Choroid plexus epithelial cell (primary cell): Measurements from ENCODE around the gene NAPA.
A peak's percentile ranks its signal among the peaks of the same experiment; 100 is the strongest.

Experiments used
- DNase-seq: peaks from one replicate; pipeline ENCODE4 v3.0.0-alpha.2; 2010; ENCODE audit warnings: low read depth
- H3K4me3 ChIP-seq: 2 replicates; pipeline ENCODE4 v1.5.1; 2011; ENCODE audit warnings: low read depth, mild to moderate bottlenecking, control low read depth, low read length, moderate library complexity
- CTCF ChIP-seq: conservative IDR thresholded peaks from 2 replicates; pipeline ENCODE4 v1.5.1; 2011; ENCODE audit warnings: low read depth, mild to moderate bottlenecking, control low read depth, inconsistent platforms, low read length, moderate library complexity

Gene NAPA

DNA sequence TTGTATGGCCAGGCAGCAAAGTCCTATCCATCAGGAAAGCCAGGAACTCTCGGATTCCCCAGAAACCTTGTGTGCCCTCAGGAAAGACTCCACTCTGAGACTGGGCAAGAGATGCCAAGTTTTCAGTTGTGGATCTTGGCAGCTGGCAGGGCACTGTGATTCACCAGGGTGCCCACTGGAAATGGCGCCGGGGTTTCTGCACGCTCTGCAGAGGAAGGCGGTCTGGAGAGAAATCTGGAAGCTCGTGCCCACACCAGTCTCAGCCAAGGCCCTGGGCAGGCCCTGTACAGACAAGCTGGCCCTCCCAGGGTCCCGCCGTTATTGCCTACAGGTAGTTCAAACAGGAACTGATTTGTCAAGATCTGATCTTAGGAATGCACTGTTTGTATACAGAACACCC is 4.9 kb downstream of the NAPA start:
- DNase-seq = no peak
- H3K4me3 ChIP-seq = no peak overlapping the region
- TF ChIP-seq CTCF = no peak

GRCh38 chr19:47509170-47509847 is 5.6 kb downstream of the NAPA start:
- no peak for DNase-seq
- H3K4me3 ChIP-seq = no peak overlapping the region
- no peak for TF ChIP-seq CTCF

DNA sequence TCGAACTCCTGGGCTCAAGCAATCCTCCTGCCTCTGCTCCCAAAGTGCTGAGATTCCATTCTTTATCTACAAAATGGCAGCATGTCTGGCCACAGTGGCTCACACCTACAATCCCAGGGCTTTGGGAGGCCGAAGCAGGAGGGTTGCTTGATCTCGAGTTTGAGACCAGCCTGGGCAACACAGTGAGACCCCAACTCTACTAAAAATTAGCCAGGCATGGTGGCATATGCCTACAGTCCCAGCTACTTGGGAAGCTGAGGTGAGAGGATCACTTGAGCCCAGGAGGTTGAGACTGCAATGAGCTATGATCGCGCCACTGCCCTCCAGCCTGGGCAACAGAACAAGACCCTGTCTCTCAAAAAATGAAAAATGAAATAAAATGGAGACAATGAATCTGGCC is 6.1 kb downstream of the NAPA start:
- DNase-seq = no peak
- no peak overlapping the region for H3K4me3 ChIP-seq
- no peak for TF ChIP-seq CTCF

DNA sequence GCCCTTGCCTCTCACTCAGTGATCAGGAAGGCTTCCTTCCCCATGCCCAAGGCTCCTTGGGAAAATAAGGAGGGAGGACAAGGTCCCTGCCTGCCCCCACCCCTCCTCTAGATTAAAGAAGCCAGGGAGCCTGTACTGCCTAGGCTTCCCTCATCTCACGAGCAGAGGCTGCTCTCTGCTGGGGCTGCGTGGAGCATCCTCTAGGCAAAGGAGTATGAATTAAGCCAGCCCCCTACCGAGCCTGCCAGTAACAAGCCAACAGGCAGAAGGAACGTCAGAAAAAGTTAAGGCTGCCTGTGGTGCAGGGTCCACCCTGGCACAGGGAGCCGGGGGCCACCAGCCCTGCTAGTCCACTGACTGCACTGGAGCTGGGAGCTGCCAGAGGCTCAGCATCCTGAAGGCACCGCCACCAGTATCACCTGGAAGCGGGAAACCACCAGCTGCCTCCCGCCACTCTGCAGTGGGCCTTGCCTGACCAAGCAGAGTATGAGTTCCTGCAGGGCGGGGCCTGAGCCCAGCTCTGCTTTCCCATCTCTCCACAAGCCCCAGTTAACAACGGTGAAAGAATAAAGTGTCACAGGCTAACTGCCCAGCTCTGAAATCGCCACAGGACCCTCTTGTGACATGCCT is 6.8 kb downstream of the NAPA start:
- no peak overlapping the region for H3K4me3 ChIP-seq
- peak; percentile 34 for DNase-seq
- no peak for TF ChIP-seq CTCF

DNA sequence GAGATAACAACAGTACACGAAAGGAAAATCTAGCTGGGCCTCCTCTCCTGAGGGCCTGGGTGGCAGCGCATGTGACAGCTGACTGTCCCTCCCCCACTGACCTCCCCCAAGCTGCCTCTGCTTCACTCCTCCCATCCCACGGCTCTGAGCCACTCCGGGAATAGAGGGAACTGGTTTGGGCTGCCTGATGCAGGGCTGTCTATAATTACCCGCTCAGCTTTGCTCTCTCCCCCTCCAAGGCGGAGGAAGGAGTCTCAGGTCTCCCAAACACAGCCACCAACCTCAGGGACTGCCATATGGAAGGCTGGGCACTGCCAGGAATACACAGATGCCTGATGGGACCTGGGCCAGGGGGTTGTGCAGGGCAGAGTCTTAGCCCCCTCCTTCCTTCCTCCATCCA is 7.9 kb downstream of the NAPA start:
- no peak for TF ChIP-seq CTCF
- H3K4me3 ChIP-seq = no peak overlapping the region
- DNase-seq = no peak

DNA sequence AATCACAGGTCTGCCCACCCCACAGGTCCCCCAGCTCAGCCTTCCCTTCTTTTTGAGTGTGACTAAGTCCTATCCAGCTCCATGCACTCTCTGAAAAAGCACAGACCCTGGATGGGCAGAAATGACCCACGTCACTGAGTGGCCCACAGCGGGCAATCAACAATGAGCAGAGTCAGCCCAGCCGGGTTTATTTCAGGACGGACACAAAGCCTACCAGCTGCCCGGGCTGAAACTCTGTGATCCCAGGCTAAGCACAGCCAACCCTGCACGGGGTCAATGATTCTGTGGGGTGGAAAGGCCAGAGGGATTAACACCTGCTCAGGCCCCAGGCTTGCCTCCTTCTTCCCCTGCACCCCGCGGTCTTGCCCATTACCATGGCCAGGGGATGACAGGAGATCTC is 8.4 kb downstream of the NAPA start:
- H3K4me3 ChIP-seq = no peak overlapping the region
- no peak for TF ChIP-seq CTCF
- no peak for DNase-seq

DNA sequence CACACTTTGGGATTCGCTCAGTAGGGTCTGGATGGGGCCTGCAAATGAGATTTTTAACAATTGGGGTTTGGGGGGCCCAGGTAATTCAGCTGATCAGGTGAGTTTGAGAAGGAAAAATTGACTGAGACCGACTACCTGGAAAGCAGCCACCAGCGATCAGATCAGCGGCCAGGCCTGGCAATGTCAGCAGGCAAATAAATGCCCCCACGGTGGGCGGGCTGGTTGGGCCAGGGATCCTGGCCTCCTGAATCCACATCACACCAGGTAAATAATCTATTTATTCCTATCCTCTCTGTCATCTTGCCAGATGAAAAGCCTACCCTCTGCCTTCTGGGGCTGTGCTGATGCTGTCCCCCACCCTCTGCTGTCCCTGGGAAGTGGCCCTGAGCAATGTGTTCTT is 9.4 kb downstream of the NAPA start:
- no peak for DNase-seq
- no peak overlapping the region for H3K4me3 ChIP-seq
- no peak for TF ChIP-seq CTCF
